Uterus (tissue), 4 donors: ENCODE measurements around the gene FGF9. TPM values are rescaled to one million over a fixed set of nuclear protein-coding genes. Genes with fewer than 3 reads are reported as not detected.

Experiments used
- DNase-seq, 2 donors: peaks; one replicate each; pipeline ENCODE4 v3.0.0-alpha.2; 2019 to 2020
- H3K27ac ChIP-seq, 2 donors: fragments of 200-600 bp; sonication (generic); 1 replicate in 1 of 2; 2 replicates in 1 of 2; pipeline ENCODE4 v1.5.1; 2016 to 2018
- H3K27me3 ChIP-seq, 2 donors: fragments of 200-600 bp; sonication (generic); one replicate each; pipeline ENCODE4 v1.5.1; 2018 to 2019; ENCODE audit warnings: control low read depth in 1 of 2
- H3K36me3 ChIP-seq, 2 donors: fragments of 200-600 bp; sonication (generic); one replicate each; pipeline ENCODE4 v1.5.1; 2019; ENCODE audit warnings: control low read depth in 1 of 2
- H3K4me1 ChIP-seq, 2 donors: fragments of 200-600 bp; sonication (generic); one replicate each; pipeline ENCODE4 v1.5.1; 2018 to 2019; ENCODE audit warnings: control low read depth in 1 of 2
- H3K4me3 ChIP-seq, 2 donors: fragments of 200-600 bp; sonication (generic); 1 replicate in 1 of 2; 2 replicates in 1 of 2; pipeline ENCODE4 v1.5.1; 2018 to 2019; ENCODE audit warnings: mild to moderate bottlenecking in 1 of 2
- H3K9me3 ChIP-seq, 2 donors: fragments of 200-600 bp; sonication (generic); one replicate each; pipeline ENCODE4 v1.5.1; 2019; ENCODE audit warnings: control low read depth in 1 of 2
- CTCF ChIP-seq, 4 experiments: fragments of 200-600 bp in 2 of 4; fragments of 450-650 bp in 2 of 4; sonication (generic) in 2 of 4; IDR thresholded peaks; one replicate each; pipeline ENCODE4 v1.5.1; 2016 to 2019; ENCODE audit warnings: antibody characterized with exemption in 4 of 4, mild to moderate bottlenecking in 2 of 4, moderate library complexity in 1 of 4
- POLR2A ChIP-seq, 2 donors: fragments of 450-650 bp; IDR thresholded peaks; one replicate each; pipeline ENCODE4 v1.6.1; 2016; ENCODE audit warnings: antibody characterized with exemption in 2 of 2, mild to moderate bottlenecking in 1 of 2, moderate library complexity in 1 of 2
- intact Hi-C: fragments of 100-400 bp; cut with DNase I; formaldehyde crosslinking; loops from one replicate; pipeline ENCODE4 v1.15.1; 2023; ENCODE audit warnings: low total_unique reads
- total RNA-seq, 4 donors: library from RNA; depleted of rRNA in 3 of 4; stranded (reverse); fragments of >200 nt in 3 of 4; gene quantifications; one replicate each; pipeline versions ENCODE4 v1.1.0 to v1.2.4, GENCODE V29; 2014 to 2023
- donor health status: DM: yes; HTN: yes; CAD: no.

FGF9 gene
- total RNA-seq, 4 donors from 2014 or later: 0.51 to 30.7 (median 0.83) TPM

GRCh38 chr13:21749410-21749809 lies 78.5 kb downstream of the FGF9 start:
- no peaks in the 10 kb centered on the region for H3K27me3 ChIP-seq
- H3K4me1 ChIP-seq: no peaks in the 10 kb centered on the region
- no peaks in the 10 kb centered on the region for H3K9me3 ChIP-seq
- H3K36me3 ChIP-seq: no peaks in the 10 kb centered on the region
- intact Hi-C loops: no loop called here
- TF ChIP-seq CTCF (IDR thresholded peaks at IDR 0.05) (no peak), POLR2A (IDR thresholded peaks at IDR 0.05) (no peak)
- H3K27ac ChIP-seq: no peak overlapping the region
- no peak for DNase-seq
- H3K4me3 ChIP-seq: no peak overlapping the region

GRCh38 chr13:21752501-21752900 lies 81.6 kb downstream of the FGF9 start:
- TF ChIP-seq CTCF (IDR thresholded peaks at IDR 0.05) (no peak), POLR2A (IDR thresholded peaks at IDR 0.05) (no peak)
- intact Hi-C loops: no loop called here
- no peak for DNase-seq

GRCh38 chr13:21753117-21753729 lies 82.3 kb downstream of the FGF9 start:
- Histone ChIP-seq H3K4me1 (no peaks in the 10 kb centered on the region), H3K27ac (no peak overlapping the region), H3K9me3 (no peaks in the 10 kb centered on the region), H3K27me3 (no peaks in the 10 kb centered on the region), H3K36me3 (no peaks in the 10 kb centered on the region), H3K4me3 (no peak overlapping the region)
- DNase-seq: no peak
- intact Hi-C loops: no loop called here
- TF ChIP-seq POLR2A (IDR thresholded peaks at IDR 0.05) (no peak), CTCF (IDR thresholded peaks at IDR 0.05) (no peak)

More at GRCh38 chr13:21752501-21752900, 81.6 kb downstream of the FGF9 start:
- H3K4me3 ChIP-seq: no peak overlapping the region
- H3K27ac ChIP-seq: no peak overlapping the region
- H3K9me3 ChIP-seq: no peaks in the 10 kb centered on the region
- no peaks in the 10 kb centered on the region for H3K4me1 ChIP-seq
- H3K36me3 ChIP-seq: no peaks in the 10 kb centered on the region
- H3K27me3 ChIP-seq: no peaks in the 10 kb centered on the region

Other genes with a start within 250 kb of the FGF9 start
- gene ZDHHC20, start 211.8 kb upstream of the FGF9 start, total RNA-seq: 100 to 1,000 TPM in 1 of 4 donors, 10 to 100 TPM in 3; 20.7 to 161 (median 61.9) TPM
- 100 to 1,000 TPM in 1 of 4 donors, 10 to 100 TPM in 3; 19.4 to 141 (median 36.8) TPM for gene MICU2, start 66.9 kb upstream of the FGF9 start, total RNA-seq